Measurements from ENCODE around the gene ZC3H7B.

Gene ZC3H7B

DNA sequence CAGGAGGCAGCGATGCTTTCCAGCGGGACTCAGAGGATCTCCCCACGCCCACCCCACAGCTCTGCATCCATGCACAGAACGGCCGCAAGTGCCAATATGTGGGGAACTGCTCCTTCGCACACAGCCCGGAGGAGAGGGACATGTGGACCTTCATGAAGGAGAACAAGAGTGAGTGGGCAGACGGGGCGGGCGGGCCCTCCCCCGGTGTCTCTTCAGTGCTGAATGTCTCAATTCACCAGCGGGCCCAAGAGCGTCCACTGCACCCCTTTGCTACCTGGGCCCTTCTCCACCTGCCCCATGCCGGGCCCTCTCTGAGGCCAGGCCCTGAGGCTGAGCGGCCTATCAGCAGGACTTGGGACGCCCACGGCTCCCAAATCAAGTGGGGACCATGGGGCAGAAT, 54.6 kb downstream of the ZC3H7B start:
- H3K4me3 ChIP-seq (ENCODE audit: low read length) = no peak overlapping the region
- no peaks in the 10 kb centered on the region for H3K27me3 ChIP-seq (ENCODE audit: insufficient read depth, low read length)
- no peaks in the 10 kb centered on the region for H3K9me3 ChIP-seq (ENCODE audit: low read length)
- peaks cover 69% of the 10 kb centered on the region for H3K36me3 ChIP-seq (ENCODE audit: insufficient read depth, low read length)
- no peak overlapping the region for H2AFZ ChIP-seq (ENCODE audit: low read depth, low read length)
- no peaks in the 10 kb centered on the region for H3K4me1 ChIP-seq (ENCODE audit: insufficient read depth, low read length)

DNA sequence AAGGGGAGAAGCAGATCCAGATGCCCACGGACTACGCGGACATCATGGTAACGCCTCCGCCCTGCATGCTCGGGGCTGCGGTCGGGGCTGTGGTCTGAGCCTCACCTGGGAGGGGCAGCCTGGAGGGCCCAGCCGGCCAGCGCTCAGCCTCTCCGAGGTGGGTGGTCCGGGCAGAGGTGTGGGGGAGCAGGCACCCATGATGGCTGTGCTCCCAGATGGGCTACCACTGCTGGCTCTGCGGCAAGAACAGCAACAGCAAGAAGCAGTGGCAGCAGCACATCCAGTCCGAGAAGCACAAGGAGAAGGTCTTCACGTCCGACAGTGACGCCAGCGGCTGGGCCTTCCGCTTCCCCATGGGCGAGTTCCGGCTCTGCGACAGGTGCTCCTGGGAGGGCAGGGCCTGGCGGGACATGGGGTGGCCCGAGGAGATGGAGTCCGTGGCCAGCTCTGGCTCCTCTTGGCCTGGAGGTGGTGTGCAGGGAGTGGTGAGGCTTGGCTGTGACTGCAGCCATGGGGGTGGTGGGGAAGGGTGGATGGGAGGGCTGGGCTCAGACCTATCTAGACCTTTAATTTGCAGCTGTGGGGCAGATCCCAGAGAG, 55.2 kb downstream of the ZC3H7B start:
- Histone ChIP-seq H3K4me3 (ENCODE audit: low read length) (no peak overlapping the region), H3K27me3 (ENCODE audit: insufficient read depth, low read length) (no peaks in the 10 kb centered on the region), H3K36me3 (ENCODE audit: insufficient read depth, low read length) (peaks cover 62% of the 10 kb centered on the region), H3K4me1 (ENCODE audit: insufficient read depth, low read length) (no peaks in the 10 kb centered on the region), H2AFZ (ENCODE audit: low read depth, low read length) (no peak overlapping the region), H3K9me3 (ENCODE audit: low read length) (no peaks in the 10 kb centered on the region)

DNA sequence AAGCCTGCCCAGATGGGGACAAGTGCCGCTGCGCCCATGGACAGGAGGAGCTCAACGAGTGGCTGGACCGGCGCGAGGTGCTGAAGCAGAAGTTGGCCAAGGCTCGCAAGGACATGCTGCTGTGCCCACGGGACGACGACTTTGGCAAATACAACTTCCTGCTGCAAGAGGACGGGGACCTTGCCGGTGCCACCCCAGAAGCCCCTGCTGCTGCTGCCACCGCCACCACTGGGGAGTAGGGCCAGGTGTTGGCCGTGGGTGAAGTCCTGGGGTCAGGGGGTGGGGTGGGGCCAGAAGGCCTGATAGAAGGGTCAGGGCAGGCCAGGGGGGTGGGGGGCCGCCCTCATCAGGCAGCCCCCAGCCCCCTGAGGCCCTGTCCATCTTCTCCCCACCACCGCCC, 55.9 kb downstream of the ZC3H7B start:
- Histone ChIP-seq H3K4me1 (ENCODE audit: insufficient read depth, low read length) (no peaks in the 10 kb centered on the region), H3K9me3 (ENCODE audit: low read length) (no peaks in the 10 kb centered on the region), H3K27me3 (ENCODE audit: insufficient read depth, low read length) (no peaks in the 10 kb centered on the region), H3K4me3 (ENCODE audit: low read length) (no peak overlapping the region), H3K36me3 (ENCODE audit: insufficient read depth, low read length) (peaks cover 57% of the 10 kb centered on the region), H2AFZ (ENCODE audit: low read depth, low read length) (no peak overlapping the region)

DNA sequence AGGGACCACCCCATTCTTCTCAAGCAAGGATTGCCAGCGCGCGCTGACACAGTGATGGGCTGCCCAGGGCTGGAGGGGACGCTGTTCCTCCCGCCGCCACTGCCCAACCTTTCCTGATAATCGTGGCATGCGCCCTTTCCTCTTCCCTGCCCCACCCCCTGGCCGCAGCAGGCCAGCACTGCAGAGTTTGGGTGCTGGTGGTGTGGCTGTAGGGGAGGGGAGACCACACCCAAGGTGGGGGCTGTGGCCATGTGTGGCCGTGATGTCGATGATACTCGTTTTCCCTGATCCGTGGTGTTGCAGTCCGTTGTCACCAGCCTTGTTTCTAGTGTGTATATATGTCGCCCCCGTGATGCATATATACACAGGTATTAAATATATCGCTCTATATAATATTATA, 57.6 kb downstream of the ZC3H7B start:
- H2AFZ ChIP-seq (ENCODE audit: low read depth, low read length) = no peak overlapping the region
- H3K27me3 ChIP-seq (ENCODE audit: insufficient read depth, low read length) = no peaks in the 10 kb centered on the region
- no peaks in the 10 kb centered on the region for H3K9me3 ChIP-seq (ENCODE audit: low read length)
- H3K4me1 ChIP-seq (ENCODE audit: insufficient read depth, low read length) = no peaks in the 10 kb centered on the region
- H3K4me3 ChIP-seq (ENCODE audit: low read length) = no peak overlapping the region
- H3K36me3 ChIP-seq (ENCODE audit: insufficient read depth, low read length) = peaks cover 47% of the 10 kb centered on the region

DNA sequence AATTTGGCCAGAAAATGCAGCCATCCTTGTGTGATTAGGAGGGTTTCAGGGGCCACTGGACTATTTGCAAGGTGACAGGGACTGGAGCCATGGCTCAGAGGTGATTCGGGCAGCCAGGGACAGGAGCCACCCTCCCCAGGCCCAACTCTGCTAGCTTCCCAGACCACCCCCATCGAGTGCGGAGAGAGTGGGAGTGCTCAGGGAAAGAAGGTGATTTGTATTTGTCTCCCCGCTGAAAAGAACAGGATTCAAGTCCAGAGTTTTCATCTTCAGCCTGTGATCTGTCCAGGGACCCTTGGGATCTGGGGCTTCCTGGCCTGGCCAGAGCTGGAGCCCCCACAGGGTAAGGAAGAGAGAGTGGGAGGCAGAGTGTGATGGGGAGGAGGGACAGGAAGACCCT, 58.1 kb downstream of the ZC3H7B start:
- H3K4me3 ChIP-seq (ENCODE audit: low read length) = no peak overlapping the region
- H3K4me1 ChIP-seq (ENCODE audit: insufficient read depth, low read length) = no peaks in the 10 kb centered on the region
- peaks cover 43% of the 10 kb centered on the region for H3K36me3 ChIP-seq (ENCODE audit: insufficient read depth, low read length)
- H3K9me3 ChIP-seq (ENCODE audit: low read length) = no peaks in the 10 kb centered on the region
- no peaks in the 10 kb centered on the region for H3K27me3 ChIP-seq (ENCODE audit: insufficient read depth, low read length)
- no peak overlapping the region for H2AFZ ChIP-seq (ENCODE audit: low read depth, low read length)

DNA sequence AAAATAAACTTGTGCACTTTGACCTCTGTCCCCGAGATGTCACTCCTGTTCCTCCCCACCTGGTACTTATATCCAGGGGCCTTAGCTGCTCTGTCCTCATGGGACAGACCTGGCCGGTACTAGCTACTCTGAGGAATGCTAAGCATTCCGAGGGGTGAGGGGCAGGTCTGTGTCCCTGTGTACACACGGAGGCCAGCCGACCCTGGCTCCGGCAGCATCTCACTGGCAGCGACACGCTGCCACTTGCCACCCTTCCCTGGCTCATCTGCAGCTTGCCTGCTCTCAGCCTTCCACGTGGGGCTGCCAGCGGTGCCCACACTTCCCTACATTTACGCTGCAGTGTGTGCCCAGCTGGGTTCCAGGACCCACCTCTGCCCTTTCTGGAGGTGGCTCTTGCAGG, 58.8 kb downstream of the ZC3H7B start:
- Histone ChIP-seq H3K4me3 (ENCODE audit: low read length) (no peak overlapping the region), H3K9me3 (ENCODE audit: low read length) (no peaks in the 10 kb centered on the region), H3K27me3 (ENCODE audit: insufficient read depth, low read length) (no peaks in the 10 kb centered on the region), H2AFZ (ENCODE audit: low read depth, low read length) (no peak overlapping the region), H3K4me1 (ENCODE audit: insufficient read depth, low read length) (peaks cover 3% of the 10 kb centered on the region), H3K36me3 (ENCODE audit: insufficient read depth, low read length) (peaks cover 35% of the 10 kb centered on the region)

DNA sequence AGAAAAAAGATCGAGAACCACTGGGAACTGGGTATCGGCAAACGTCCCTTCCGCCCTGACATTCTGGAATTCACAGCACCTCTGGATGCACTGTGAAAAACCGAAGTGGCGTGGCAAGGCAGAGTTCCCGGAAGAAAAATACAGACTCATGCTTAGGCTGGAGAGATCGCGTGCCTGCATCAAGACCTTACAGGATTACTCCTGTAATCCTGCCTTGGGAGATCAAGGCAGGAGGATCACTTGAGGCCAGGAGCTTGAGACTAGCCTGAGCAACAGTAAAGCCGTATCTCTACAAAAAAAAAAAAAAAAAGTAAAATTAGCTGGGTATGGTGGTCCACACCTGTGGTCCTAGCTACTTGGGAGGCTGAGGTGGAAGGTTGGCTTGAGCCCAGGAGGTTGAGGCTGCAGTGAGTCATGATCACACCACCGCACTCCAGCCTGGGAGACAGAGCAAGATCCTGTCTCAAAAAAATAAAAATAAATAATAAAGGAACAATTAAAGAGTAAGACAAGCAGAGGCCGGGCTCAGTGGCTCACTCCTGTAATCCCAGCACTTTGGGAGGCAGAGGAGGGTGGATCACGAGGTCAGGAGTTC, 60.5 kb downstream of the ZC3H7B start:
- H3K36me3 ChIP-seq (ENCODE audit: insufficient read depth, low read length) = peaks cover 19% of the 10 kb centered on the region
- H3K4me3 ChIP-seq (ENCODE audit: low read length) = no peak overlapping the region
- peaks cover 4% of the 10 kb centered on the region for H3K4me1 ChIP-seq (ENCODE audit: insufficient read depth, low read length)
- H2AFZ ChIP-seq (ENCODE audit: low read depth, low read length) = no peak overlapping the region
- no peaks in the 10 kb centered on the region for H3K27me3 ChIP-seq (ENCODE audit: insufficient read depth, low read length)
- no peaks in the 10 kb centered on the region for H3K9me3 ChIP-seq (ENCODE audit: low read length)

DNA sequence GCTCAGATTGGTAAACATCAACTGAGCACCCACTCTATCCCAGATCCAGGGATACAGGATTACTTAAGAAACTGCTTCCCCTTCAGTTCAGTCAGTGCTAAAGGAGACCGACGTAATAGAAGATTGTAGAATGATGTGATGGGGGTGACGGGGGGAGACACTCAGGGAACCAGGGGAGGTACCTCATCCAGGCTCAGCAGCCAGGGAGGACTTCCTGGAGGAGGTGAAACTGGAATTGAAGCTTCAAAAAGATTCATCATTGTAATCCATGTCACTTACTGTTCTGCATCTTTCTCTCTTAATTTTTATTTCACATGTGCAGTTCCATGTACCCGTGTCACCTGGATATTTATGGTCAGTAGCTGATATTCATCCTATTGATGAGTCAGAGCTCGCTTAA, 61.3 kb downstream of the ZC3H7B start:
- H3K4me3 ChIP-seq (ENCODE audit: low read length) = no peak overlapping the region
- H2AFZ ChIP-seq (ENCODE audit: low read depth, low read length) = no peak overlapping the region
- peaks cover 13% of the 10 kb centered on the region for H3K36me3 ChIP-seq (ENCODE audit: insufficient read depth, low read length)
- H3K4me1 ChIP-seq (ENCODE audit: insufficient read depth, low read length) = peaks cover 7% of the 10 kb centered on the region
- H3K27me3 ChIP-seq (ENCODE audit: insufficient read depth, low read length) = no peaks in the 10 kb centered on the region
- H3K9me3 ChIP-seq (ENCODE audit: low read length) = no peaks in the 10 kb centered on the region

DNA sequence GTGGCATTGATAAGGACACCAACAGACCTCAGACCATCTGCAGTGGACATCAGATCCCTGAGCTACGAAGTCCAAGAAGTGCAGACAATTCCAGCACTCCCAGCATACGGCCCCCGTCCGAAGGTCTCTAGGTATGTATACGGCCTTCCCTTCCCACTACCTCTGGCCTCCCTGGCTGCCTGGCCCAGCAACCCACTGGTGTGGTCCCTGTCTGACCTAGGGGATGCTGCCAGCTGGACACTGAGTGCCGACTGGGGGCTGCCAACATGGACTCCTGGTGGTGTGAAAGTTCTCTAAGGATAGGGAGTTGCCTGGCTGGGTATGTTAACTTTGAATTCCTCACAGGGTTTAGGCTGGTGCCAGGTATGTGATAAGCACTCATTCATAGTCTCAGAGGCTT, 62.9 kb downstream of the ZC3H7B start:
- Histone ChIP-seq H3K36me3 (ENCODE audit: insufficient read depth, low read length) (no peaks in the 10 kb centered on the region), H2AFZ (ENCODE audit: low read depth, low read length) (no peak overlapping the region), H3K9me3 (ENCODE audit: low read length) (no peaks in the 10 kb centered on the region), H3K4me1 (ENCODE audit: insufficient read depth, low read length) (peaks cover 9% of the 10 kb centered on the region), H3K4me3 (ENCODE audit: low read length) (no peak overlapping the region), H3K27me3 (ENCODE audit: insufficient read depth, low read length) (peaks cover 2% of the 10 kb centered on the region)

DNA sequence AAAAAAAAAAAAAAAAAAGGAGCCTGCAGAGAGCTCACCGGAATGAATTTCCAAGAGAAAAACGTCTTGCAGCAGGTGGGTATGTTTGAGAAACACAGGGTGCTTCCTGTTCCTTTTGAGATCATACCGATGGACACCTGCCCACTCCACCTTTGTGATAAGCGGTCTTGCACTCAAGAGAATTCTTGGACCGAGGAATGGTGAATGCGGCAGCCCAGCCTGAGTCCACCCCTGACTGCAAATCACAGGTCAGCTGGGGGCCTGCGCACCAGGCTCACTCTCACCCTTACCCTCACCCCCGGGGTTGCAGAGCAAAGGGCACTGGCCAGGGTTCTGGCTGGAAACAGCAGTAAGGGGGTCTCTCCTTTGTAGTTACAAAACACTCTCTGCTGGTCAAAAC, 63.6 kb downstream of the ZC3H7B start:
- H3K36me3 ChIP-seq (ENCODE audit: insufficient read depth, low read length) = no peaks in the 10 kb centered on the region
- no peak overlapping the region for H2AFZ ChIP-seq (ENCODE audit: low read depth, low read length)
- H3K4me1 ChIP-seq (ENCODE audit: insufficient read depth, low read length) = peaks cover 9% of the 10 kb centered on the region
- H3K27me3 ChIP-seq (ENCODE audit: insufficient read depth, low read length) = peaks cover 2% of the 10 kb centered on the region
- no peaks in the 10 kb centered on the region for H3K9me3 ChIP-seq (ENCODE audit: low read length)
- no peak overlapping the region for H3K4me3 ChIP-seq (ENCODE audit: low read length)

DNA sequence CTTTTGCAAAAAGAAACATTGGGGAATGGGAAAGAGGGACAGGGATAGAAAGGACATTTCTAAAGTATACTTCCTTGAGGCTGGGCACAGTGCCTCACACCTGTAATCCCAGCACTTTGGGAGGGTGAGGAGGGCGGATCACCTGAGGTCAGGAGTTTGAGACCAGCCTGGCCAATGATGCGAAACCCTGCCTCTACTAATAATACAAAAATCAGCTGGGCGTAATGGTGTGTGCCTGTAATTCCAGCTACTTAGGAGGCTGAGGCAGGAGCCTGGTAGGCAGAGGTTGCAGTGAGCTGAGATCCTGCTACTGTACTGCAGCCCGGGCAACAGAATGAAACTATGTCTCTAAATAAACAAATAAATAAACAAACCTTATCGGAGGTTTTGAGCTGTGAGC, 64.1 kb downstream of the ZC3H7B start:
- no peak overlapping the region for H2AFZ ChIP-seq (ENCODE audit: low read depth, low read length)
- H3K4me1 ChIP-seq (ENCODE audit: insufficient read depth, low read length) = peaks cover 9% of the 10 kb centered on the region
- no peaks in the 10 kb centered on the region for H3K9me3 ChIP-seq (ENCODE audit: low read length)
- H3K4me3 ChIP-seq (ENCODE audit: low read length) = no peak overlapping the region
- H3K36me3 ChIP-seq (ENCODE audit: insufficient read depth, low read length) = no peaks in the 10 kb centered on the region
- H3K27me3 ChIP-seq (ENCODE audit: insufficient read depth, low read length) = peaks cover 2% of the 10 kb centered on the region

DNA sequence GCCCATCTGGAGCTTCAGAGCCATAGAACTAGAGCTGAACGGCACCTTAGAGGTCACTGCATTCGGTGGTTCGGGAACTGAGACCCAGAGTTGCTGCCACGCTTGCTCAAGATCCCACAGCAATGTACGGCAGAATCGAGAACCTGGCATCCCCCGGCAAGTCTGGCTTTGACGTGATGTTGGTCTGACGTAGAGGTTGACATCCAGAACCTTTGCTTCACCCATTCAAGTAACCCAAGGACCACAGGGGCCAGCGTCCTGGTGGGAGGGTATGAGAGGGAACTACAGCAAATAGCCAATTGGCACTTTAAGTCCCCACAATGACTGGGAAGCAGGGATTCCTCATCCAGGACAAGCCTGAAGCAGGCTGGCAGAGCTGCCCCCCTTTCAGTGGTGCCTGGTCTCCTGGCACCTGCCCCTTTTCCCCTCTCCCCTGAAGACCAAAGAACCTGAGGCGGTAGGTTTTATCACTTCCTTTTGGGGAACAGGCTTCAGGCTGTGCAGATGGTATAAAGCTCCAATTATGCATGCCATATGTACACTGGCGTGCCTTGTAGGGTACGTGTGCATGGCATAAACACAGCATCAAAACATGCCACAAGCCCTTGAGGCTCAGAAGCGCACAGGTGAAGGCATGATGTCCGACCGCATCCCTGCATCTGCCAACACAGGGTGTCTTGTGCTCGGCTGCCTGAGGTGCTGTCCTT, 65.2 kb downstream of the ZC3H7B start:
- H3K4me3 ChIP-seq (ENCODE audit: low read length) = no peak overlapping the region
- H3K36me3 ChIP-seq (ENCODE audit: insufficient read depth, low read length) = no peaks in the 10 kb centered on the region
- H3K27me3 ChIP-seq (ENCODE audit: insufficient read depth, low read length) = peaks cover 2% of the 10 kb centered on the region
- no peaks in the 10 kb centered on the region for H3K9me3 ChIP-seq (ENCODE audit: low read length)
- H3K4me1 ChIP-seq (ENCODE audit: insufficient read depth, low read length) = peaks cover 9% of the 10 kb centered on the region
- H2AFZ ChIP-seq (ENCODE audit: low read depth, low read length) = no peak overlapping the region

DNA sequence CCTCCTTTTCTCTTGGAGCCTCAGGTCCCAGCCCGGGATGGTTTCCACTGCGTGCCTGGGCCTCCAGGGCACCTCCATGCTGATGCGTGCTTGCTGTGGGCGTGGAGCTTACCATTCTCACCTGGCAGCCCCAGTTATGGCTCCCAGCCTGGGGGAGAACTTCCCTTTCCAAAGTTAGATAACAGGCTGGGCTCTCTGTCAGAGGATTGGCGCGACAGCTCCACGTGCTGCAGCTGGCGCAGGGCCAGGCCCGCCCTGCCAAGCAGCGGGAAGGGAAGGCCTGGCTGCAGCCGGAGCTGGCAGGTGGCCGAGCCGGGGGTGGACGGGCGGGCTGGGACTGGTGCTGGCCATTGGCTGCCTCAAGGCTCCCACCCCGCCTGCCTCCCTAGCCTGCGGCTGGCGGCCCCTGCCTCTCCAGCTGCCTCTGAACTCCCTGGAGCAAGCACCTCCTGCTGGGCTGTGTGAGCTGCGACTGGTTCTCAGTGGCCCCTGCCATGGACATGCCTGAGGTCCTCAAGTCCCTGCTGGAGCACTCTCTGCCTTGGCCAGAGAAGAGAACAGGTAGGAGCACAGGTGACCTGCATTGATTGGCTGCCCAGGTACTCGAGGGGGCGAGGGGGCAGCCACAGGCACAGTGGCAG, 65.8 kb downstream of the ZC3H7B start:
- Histone ChIP-seq H3K4me1 (ENCODE audit: insufficient read depth, low read length) (peaks cover 9% of the 10 kb centered on the region), H3K4me3 (ENCODE audit: low read length) (no peak overlapping the region), H3K27me3 (ENCODE audit: insufficient read depth, low read length) (peaks cover 2% of the 10 kb centered on the region), H2AFZ (ENCODE audit: low read depth, low read length) (no peak overlapping the region), H3K9me3 (ENCODE audit: low read length) (no peaks in the 10 kb centered on the region), H3K36me3 (ENCODE audit: insufficient read depth, low read length) (no peaks in the 10 kb centered on the region)
